ENCODE results near the gene BCL2L15. TPM values are rescaled to one million over a fixed set of nuclear protein-coding genes. Genes with fewer than 3 reads are reported as not detected.

The BCL2L15 gene
- total and polyA plus RNA-seq, 10 of the 15 experiments (the other 5 are each of a cell fraction or from before 2014, with no cell fraction given), result 0.42 to 1.2 (median 0.59) TPM

GRCh38 chr1:113871597-113872113 is 15.7 kb downstream of the BCL2L15 start, which contains the start of gene PTPN22 (continued):
- TF ChIP-seq POU2F2 (IDR thresholded peaks at IDR 0.05; ENCODE audit: borderline replicate concordance, low read depth, low read length) (peak; percentile 91), WRNIP1 (IDR thresholded peaks at IDR 0.05; ENCODE audit: borderline replicate concordance, low read depth, low read length) (no peak), ZBTB4 (CRISPR knock-in tag; IDR thresholded peaks at IDR 0.05) (no peak), SREBF1 (IDR thresholded peaks at IDR 0.05; ENCODE audit: low read length) (no peak), REST (IDR thresholded peaks at IDR 0.05; ENCODE audit: low read depth, low read length) (no peak), E2F4 (IDR thresholded peaks at IDR 0.05; ENCODE audit: low read depth, low read length) (no peak), IRF5 (IDR thresholded peaks at IDR 0.05; ENCODE audit: borderline replicate concordance) (no peak), ZNF24 (IDR thresholded peaks at IDR 0.05) (peak; percentile 55; the same call in 1 of the 2 replicates), USF2 (IDR thresholded peaks at IDR 0.05; ENCODE audit: borderline replicate concordance, low read depth, low read length) (no peak; the same call in 1 of the 2 replicates), BACH1 (IDR thresholded peaks at IDR 0.05; ENCODE audit: borderline replicate concordance) (peak; percentile 14; the same call in 1 of the 2 replicates), JUNB (IDR thresholded peaks at IDR 0.05) (peak; percentile 73), SIN3A (IDR thresholded peaks at IDR 0.05; ENCODE audit: low read depth, low read length) (no peak), NBN (IDR thresholded peaks at IDR 0.05) (peak; percentile 98), SMC3 (IDR thresholded peaks at IDR 0.05; ENCODE audit: borderline replicate concordance, low read length) (no peak), BHLHE40 (IDR thresholded peaks at IDR 0.05; ENCODE audit: borderline replicate concordance in 1 of 2, low read depth in 2 of 2, low read length in 1 of 2) (peak; percentile 82 to 86; a peak in 3 of 4 replicates), RAD21 (IDR thresholded peaks at IDR 0.05; ENCODE audit: insufficient read depth, low read depth, low read length) (no peak), IKZF2 (IDR thresholded peaks at IDR 0.05) (peak; percentile 49 to 76; a peak in 3 of 4 replicates), FOS (IDR thresholded peaks at IDR 0.05; ENCODE audit: borderline replicate concordance, extremely low read depth, insufficient read length) (no peak), NR2C1 (IDR thresholded peaks at IDR 0.05) (no peak), RUNX3 (IDR thresholded peaks at IDR 0.05; ENCODE audit: low read length) (peak; percentile 100)

Measured in GM12878 (cell line).